Measurements from ENCODE around the gene GRM8.

The GRM8 gene

DNA sequence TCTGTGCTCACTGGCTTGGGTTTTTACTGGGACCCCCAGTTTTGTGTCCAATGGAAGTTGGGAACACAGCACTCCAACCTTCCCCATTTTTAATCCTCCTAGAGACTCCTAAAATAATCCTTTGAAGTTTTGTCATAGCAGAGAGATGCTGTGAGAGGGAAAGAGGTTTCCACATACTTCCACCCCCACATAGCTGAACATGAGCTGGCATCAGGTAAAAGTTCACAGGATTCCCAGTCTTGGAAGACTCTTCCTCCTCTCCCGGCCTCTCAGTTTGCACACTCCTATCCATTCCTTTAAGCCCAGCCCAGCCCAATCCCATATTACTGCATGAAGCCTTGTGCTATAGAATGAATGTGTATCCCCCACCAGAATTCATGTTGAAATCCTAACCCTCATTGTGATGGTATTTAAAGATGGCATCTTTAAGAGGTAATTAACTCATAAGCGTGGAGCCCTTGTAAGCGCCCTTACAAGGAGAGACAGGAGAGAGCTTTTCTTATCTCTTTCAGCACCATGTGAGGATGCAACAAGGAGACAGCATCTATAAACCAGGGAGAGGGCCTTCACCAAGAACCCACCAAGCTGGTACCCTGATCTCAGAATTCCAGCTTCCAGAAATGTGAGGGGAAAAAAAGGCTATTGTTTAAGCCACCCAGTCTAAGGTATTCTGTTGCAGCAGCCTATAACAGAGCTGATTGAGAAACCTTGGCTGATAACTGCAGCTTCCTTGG, 22.4 kb downstream of the GRM8 start:
- DNase-seq (ENCODE audit: low read depth) = no peak

DNA sequence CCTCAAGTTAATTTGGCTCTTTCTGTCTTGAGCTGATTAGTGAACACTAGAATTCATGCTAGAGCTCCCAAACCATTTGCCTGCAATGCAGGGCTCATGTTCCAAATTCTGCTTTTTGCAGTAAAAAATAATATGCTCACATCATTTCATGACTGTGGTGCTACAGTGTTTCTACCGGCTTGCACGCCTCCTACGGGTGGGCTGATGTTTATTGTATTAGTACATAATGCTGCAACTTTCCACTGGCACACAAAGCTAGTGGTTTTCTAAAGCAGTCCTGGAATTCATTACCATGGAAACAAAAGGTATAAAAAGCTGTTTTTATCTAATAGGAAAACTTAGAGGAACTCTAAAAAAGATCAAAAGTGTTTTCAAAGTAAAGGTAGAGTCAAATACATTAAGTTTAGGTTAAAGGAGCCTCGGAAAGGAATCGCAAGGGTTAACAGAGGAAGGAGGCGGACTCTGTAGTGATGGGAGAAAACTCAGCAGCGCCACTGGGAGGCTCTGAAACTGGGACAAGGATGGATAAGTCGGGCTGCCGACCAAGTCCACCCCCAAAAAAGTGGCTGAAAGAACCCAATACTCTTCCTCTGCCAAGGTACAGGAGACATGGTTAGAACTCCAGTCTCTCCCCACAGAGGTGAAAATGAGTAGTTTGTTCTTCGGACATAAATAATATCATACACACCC, 25.9 kb downstream of the GRM8 start:
- DNase-seq (ENCODE audit: low read depth) = no peak

- DNase-seq (ENCODE audit: low read depth) = no peak
Observed at GRCh38 chr7:127221731-127222130, 31.0 kb downstream of the GRM8 start.

GRCh38 chr7:127214956-127215718, 37.6 kb downstream of the GRM8 start:
- no peak for DNase-seq (ENCODE audit: low read depth)

DNA sequence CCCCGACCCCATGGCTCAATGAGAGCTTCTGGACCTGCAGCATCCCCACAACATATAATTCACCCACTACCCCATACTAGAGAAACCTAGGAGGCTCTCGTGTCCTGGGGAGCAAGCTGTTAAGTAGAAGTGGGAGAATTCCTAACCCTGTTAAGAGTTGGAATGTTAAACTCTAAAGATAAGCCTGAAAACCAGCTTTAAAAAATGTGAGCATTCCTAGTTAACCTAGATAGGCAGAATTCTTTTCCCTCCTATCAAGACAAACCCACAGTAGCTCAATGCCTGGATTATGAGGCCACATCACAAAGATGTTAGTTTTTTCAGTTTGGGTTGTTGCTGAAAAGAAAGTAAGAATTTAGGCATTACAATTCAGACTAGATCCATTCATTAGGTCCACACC, 42.9 kb downstream of the GRM8 start:
- DNase-seq (ENCODE audit: low read depth) = no peak

DNA sequence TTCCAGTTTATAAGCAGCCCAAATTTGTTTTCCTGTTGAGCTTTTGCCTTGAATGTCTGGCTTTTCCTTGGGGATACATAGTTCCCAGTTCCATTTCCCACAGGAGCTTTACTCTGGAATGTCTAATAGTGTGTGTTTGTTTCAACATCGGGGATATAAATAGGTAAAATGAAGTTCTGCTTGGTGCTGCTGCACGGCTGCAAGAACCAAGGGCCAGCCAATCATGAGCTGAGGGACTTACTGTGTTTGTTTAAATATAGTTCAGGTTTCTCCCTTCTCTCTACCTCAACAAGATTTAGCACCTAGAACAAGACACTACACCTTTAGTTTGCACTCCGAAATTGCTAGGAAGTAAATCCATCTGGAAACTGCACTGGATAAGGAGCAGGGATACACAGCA, 43.9 kb downstream of the GRM8 start:
- no peak for DNase-seq (ENCODE audit: low read depth)

GRCh38 chr7:127208351-127208750, 44.4 kb downstream of the GRM8 start:
- DNase-seq (ENCODE audit: low read depth) = no peak

DNA sequence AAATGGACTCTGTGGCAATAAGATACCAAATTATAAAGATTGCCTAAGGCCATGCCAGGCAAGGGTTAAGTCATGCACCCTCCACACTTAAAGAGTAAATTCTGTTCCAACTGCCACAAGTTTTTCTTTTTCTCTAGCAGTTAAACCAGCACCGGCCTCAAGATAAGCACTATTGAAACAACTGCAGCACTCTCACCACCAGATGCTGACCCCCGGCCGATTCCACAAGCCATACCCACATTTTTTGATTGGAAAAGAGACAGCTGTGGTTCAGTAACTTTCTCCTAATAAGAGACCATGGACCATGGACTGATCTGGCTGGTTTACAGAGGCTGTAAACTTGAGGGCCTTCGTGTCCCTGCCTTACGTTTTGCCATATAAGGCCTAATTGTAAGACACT, 44.9 kb downstream of the GRM8 start:
- DNase-seq (ENCODE audit: low read depth) = no peak

DNA sequence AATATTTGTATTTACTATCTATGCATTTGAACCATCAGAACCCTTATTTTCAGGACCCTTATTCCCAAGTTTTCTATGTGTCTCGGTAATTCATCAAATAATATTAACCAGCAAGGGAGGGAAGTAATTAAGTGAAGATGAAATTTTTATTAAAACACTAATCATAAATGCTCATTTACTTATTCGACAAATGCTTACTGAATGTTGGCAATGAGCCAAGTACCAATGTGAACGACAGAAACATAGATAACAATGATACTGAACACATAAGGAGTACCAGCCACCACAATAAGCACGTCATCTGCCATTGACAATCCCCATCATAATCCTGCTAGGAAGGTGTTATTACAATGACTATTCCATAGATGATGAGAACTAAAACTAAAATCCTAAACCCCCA, 45.5 kb downstream of the GRM8 start:
- no peak for DNase-seq (ENCODE audit: low read depth)

DNA sequence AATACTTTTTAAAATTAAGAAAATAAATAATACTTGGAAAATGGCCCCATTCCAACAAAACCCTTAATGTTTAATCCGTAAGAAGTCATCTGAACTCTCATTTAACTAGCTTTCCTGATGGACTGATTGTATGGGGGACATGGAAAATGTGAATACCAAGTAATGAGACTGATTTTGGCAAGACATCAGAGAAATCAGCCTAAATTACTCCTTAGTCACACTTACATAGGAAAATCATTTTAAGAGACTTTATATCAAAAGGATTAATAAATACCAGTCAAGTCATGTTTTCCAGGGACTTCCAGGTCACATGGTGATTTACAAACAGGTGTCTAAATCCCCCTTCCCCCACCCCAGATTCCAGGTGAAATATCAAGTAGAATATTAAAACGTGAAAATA, 58.2 kb downstream of the GRM8 start:
- no peak for DNase-seq (ENCODE audit: low read depth)

- no peak for DNase-seq (ENCODE audit: low read depth)
Observed at GRCh38 chr7:127189886-127190285, 62.9 kb downstream of the GRM8 start.

DNA sequence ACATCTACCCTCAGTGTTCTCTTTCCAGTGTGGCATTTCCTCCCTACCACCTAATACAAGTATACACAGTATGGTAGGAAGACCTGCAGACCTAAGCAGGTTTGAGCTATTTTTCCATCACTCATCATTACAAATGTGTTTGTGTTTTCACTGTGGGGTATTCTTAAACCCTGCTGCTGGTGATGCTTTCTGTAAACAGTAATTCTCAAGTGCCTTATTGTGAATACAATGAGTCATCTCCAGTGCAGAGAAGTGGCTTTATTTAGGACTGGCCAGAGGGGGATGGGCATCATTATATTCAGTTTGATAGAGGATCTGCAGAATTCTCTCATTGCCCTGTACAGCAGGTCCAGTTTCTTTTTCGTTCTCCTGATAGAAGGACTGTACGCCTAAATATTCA, 63.7 kb downstream of the GRM8 start:
- DNase-seq (ENCODE audit: low read depth) = no peak

- no peak for DNase-seq (ENCODE audit: low read depth)
Observed at GRCh38 chr7:127187740-127188139, 65.0 kb downstream of the GRM8 start.

DNA sequence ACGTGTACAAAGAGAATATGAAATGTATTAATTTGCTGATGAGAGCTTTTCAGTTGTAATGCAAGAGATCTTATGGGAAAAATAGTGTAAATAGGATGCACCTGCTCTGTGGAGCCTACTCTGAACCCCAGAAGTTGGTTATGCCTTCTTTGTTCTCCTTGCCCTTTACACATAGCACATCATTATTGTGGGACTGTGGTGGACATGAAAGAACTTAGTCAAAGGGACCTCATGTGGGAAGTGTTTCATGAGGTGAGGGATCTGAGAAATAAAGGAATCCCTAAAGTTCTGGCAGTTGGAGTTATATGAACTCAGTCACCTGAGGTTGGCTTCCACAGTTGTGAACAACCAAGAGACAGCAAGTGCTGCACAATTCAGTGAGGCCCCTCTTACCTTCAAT, 66.1 kb downstream of the GRM8 start:
- DNase-seq (ENCODE audit: low read depth) = no peak

GRCh38 chr7:127177156-127177555, 75.6 kb downstream of the GRM8 start:
- no peak for DNase-seq (ENCODE audit: low read depth)

GRCh38 chr7:127162366-127162765, 90.4 kb downstream of the GRM8 start:
- DNase-seq (ENCODE audit: low read depth) = no peak

- peak; percentile 6 for DNase-seq (ENCODE audit: low read depth)
Observed at GRCh38 chr7:127158659-127159058, 94.1 kb downstream of the GRM8 start.

DNA sequence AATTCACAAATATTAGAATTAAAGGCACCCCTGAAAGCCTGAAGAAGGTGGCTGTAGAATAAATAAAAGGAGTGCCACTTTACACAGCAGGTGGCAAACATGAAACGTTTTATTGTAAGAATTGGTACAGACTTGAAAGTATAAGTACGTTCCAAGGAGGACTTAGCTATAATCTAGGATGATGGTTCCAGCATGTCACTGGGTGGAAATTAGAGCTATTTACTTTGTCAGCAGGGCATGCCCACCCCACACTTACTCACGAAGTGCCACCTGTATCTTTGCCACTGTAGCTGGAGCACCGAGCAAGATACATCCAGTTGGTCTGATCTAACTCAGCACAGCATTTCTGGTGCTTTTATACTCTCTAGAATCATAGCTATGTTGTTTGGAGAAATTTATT, 97.8 kb downstream of the GRM8 start:
- DNase-seq (ENCODE audit: low read depth) = no peak

DNA sequence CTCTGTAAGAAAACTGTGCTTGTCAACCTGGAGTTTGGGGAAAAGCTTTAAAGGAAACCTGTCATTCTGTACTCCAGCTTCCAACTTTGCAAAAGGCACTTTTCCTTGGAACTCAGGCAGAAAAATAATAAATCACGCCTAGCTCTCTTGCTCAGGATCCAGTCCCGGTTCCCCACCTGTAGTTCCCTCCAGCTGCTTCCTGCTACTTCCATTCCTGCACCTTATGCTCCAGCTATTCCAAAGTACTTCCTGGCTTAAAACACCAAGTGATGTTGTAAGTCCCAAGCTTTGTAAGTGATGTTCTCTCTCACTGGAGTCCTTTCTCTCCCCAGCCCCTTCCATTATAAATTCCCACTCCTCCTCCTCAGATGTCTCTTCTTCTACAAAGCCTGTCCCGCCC, 98.6 kb downstream of the GRM8 start:
- no peak for DNase-seq (ENCODE audit: low read depth)

DNA sequence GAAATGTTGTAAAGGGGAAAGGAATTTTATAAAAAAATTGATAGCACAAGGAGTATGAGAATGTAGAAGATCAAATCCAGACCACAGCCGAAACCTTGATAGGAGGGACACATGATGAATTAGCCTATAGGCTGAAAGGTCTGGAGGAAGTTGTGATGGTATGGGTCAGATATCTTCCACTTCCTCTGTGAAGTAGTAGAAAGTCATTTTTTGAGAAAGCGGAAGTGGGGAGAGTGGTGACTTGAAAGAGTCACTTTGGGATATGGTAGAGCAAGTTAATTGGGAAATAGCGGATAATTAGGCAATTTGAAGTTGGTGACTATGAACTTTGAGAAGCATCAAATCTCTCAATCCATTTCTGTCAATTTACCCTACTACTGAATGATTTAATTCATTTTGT, 99.4 kb downstream of the GRM8 start:
- DNase-seq (ENCODE audit: low read depth) = no peak

GRCh38 chr7:127152423-127152822, 100.3 kb downstream of the GRM8 start:
- DNase-seq (ENCODE audit: low read depth) = no peak

- no peak for DNase-seq (ENCODE audit: low read depth)
Observed at GRCh38 chr7:127151379-127151778, 101.4 kb downstream of the GRM8 start.

DNA sequence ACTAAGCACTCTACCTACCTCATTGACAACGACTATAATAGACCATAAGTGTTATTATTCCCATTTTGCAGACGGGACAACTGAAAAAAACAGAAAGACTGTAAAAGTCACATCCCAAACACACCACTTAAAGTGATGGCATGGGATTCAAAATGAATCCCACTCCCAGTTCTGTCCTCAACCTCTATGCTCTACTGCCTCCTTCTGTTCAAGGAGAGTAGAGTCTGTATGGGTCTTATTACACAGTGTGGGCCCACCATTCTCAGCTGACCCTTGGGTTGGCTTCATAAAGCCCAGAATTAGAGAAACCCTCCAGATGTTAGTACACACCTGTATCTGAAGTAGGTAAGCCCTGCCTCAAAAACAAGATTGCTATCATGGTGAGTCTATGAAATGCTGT, 102.2 kb downstream of the GRM8 start:
- DNase-seq (ENCODE audit: low read depth) = no peak

All from ELR (cell line).